ENCODE results near the gene KCNIP4.

KCNIP4 gene

GRCh38 chr4:21890231-21890630, 58.3 kb downstream of the KCNIP4 start:
- no peak for TF ChIP-seq CTCF (conservative IDR thresholded peaks at IDR 0.05; ENCODE audit: low read depth, low read length)
- no peak for DNase-seq (ENCODE audit: low read depth)
- no peak overlapping the region for H3K4me3 ChIP-seq (ENCODE audit: low read depth, low read length)

- DNase-seq (ENCODE audit: low read depth), result peak; percentile 93
- no peak for TF ChIP-seq CTCF (conservative IDR thresholded peaks at IDR 0.05; ENCODE audit: low read depth, low read length)
- H3K4me3 ChIP-seq (ENCODE audit: low read depth, low read length), result no peak overlapping the region
Observed at GRCh38 chr4:21888195-21888976, 60.2 kb downstream of the KCNIP4 start.

- TF ChIP-seq CTCF (conservative IDR thresholded peaks at IDR 0.05; ENCODE audit: low read depth, low read length), result no peak
- no peak overlapping the region for H3K4me3 ChIP-seq (ENCODE audit: low read depth, low read length)
- DNase-seq (ENCODE audit: low read depth), result no peak
Observed at GRCh38 chr4:21887481-21887880, 61.1 kb downstream of the KCNIP4 start.

GRCh38 chr4:21885770-21886169, 62.8 kb downstream of the KCNIP4 start:
- TF ChIP-seq CTCF (conservative IDR thresholded peaks at IDR 0.05; ENCODE audit: low read depth, low read length), result no peak
- peak; percentile 28 for DNase-seq (ENCODE audit: low read depth)

GRCh38 chr4:21885241-21885640, 63.3 kb downstream of the KCNIP4 start:
- H3K4me3 ChIP-seq (ENCODE audit: low read depth, low read length), result no peak overlapping the region
- no peak for TF ChIP-seq CTCF (conservative IDR thresholded peaks at IDR 0.05; ENCODE audit: low read depth, low read length)
- DNase-seq (ENCODE audit: low read depth), result peak; percentile 87

More at GRCh38 chr4:21885770-21886169, 62.8 kb downstream of the KCNIP4 start:
- H3K4me3 ChIP-seq (ENCODE audit: low read depth, low read length), result no peak overlapping the region

GRCh38 chr4:21884615-21885014, 64.0 kb downstream of the KCNIP4 start:
- no peak for DNase-seq (ENCODE audit: low read depth)
- no peak overlapping the region for H3K4me3 ChIP-seq (ENCODE audit: low read depth, low read length)
- TF ChIP-seq CTCF (conservative IDR thresholded peaks at IDR 0.05; ENCODE audit: low read depth, low read length), result no peak

All from choroid plexus epithelial cell (primary cell).